Keratinocyte (primary cell): Measurements from ENCODE around the gene MST1. TPM values are rescaled to one million over a fixed set of nuclear protein-coding genes. Genes with fewer than 3 reads are reported as not detected.

Source experiments
- DNase-seq: peaks from one replicate; pipeline ENCODE4 v3.0.0-alpha.2; 2011; ENCODE audit warnings: low read depth, missing footprints, low spot score
- FAIRE-seq: peaks from 2 replicates; lab custom pipeline; 2011; peaks lifted over from hg19 to GRCh38; lab: Jason Lieb, UNC
- H2AFZ ChIP-seq: 2 replicates; pipeline ENCODE4 v1.6.0; 2012; ENCODE audit warnings: low read length, control low read depth, inconsistent platforms; ENCODE audit not compliant: control insufficient read depth
- H3K27ac ChIP-seq: 2 replicates; pipeline ENCODE4 v1.5.1; 2011; ENCODE audit warnings: low read length; ENCODE audit not compliant: control insufficient read depth, insufficient read depth
- H3K27me3 ChIP-seq: 3 replicates; pipeline ENCODE4 v1.6.0; 2011; ENCODE audit warnings: low read length; ENCODE audit not compliant: control insufficient read depth, insufficient read depth; ENCODE audit errors: extremely low read depth
- H3K36me3 ChIP-seq, 2 experiments: 2 replicates in 1 of 2; 3 replicates in 1 of 2; pipeline ENCODE4 v1.5.1; 2011; ENCODE audit warnings: low read length in 2 of 2, mild to moderate bottlenecking in 1 of 2; ENCODE audit not compliant: control insufficient read depth in 2 of 2, insufficient read depth in 2 of 2; ENCODE audit errors: extremely low read depth in 1 of 2
- H3K4me1 ChIP-seq: 3 replicates; pipeline ENCODE4 v1.5.1; 2011; ENCODE audit warnings: low read length; ENCODE audit not compliant: control insufficient read depth, insufficient read depth; ENCODE audit errors: extremely low read depth
- H3K4me2 ChIP-seq: 3 replicates; pipeline ENCODE4 v1.6.0; 2011; ENCODE audit warnings: low read depth, low read length; ENCODE audit not compliant: control insufficient read depth, insufficient read depth; ENCODE audit errors: extremely low read depth
- H3K4me3 ChIP-seq, 3 experiments: fragments of 200-600 bp in 1 of 3; sonication (generic) in 1 of 3; 2 replicates in 2 of 3; 3 replicates in 1 of 3; pipeline ENCODE4 v1.5.1; 2011 to 2016; ENCODE audit warnings: low read length in 3 of 3, mild to moderate bottlenecking in 3 of 3, control low read depth in 2 of 3, inconsistent platforms in 1 of 3, low read depth in 1 of 3, mixed read lengths in 1 of 3, mixed run types in 1 of 3, moderate library complexity in 1 of 3; ENCODE audit not compliant: control insufficient read depth in 2 of 3, insufficient read depth in 2 of 3; ENCODE audit errors: extremely low read depth in 1 of 3
- H3K79me2 ChIP-seq: 2 replicates; pipeline ENCODE4 v1.6.0; 2012; ENCODE audit warnings: low read length; ENCODE audit not compliant: control insufficient read depth, insufficient read depth
- H3K9ac ChIP-seq: 3 replicates; pipeline ENCODE4 v1.6.0; 2011; ENCODE audit warnings: low read length; ENCODE audit not compliant: control insufficient read depth, insufficient read depth; ENCODE audit errors: extremely low read depth
- H3K9me1 ChIP-seq: 3 replicates; pipeline ENCODE4 v1.6.0; 2011; ENCODE audit warnings: low read length; ENCODE audit not compliant: control insufficient read depth, insufficient read depth; ENCODE audit errors: extremely low read depth
- H3K9me3 ChIP-seq: 2 replicates; pipeline ENCODE4 v1.5.1; 2012; ENCODE audit warnings: low read depth, low read length; ENCODE audit not compliant: control insufficient read depth
- H4K20me1 ChIP-seq: 3 replicates; pipeline ENCODE4 v1.6.0; 2011; ENCODE audit warnings: low read length; ENCODE audit not compliant: control insufficient read depth, insufficient read depth; ENCODE audit errors: extremely low read depth
- EZH2 ChIP-seq: IDR thresholded peaks from one replicate; pipeline ENCODE4 v1.6.1; 2012; ENCODE audit warnings: inconsistent platforms, mild to moderate bottlenecking, low read length, moderate library complexity
- dilution Hi-C: fragments of 300-500 bp; cut with MboI; formaldehyde crosslinking; loops from one replicate; pipeline ENCODE4 v1.7.0; 2020; ENCODE audit warnings: low sequenced_read_pairs; ENCODE audit not compliant: extremely low pct_ligation_motif_present
- polyA plus RNA-seq, 5 experiments: library from polyadenylated mRNA; depleted of rRNA in 3 of 5; stranded (reverse) in 3 of 5; stranded (forward) in 1 of 5; unstranded in 1 of 5; fragments of >200 nt; gene quantifications; 1 replicate in 1 of 5; 2 replicates in 3 of 5; 3 replicates in 1 of 5; pipeline versions ENCODE4 v1.2.1 to v1.2.3, GENCODE V29; 2011 to 2012; ENCODE audit warnings: missing spikeins in 2 of 5, low read depth in 1 of 5, low replicate concordance in 1 of 5
- small RNA-seq, 3 experiments: library from RNA; depleted of rRNA; stranded (forward); fragments of <200 nt; gene quantifications; one replicate each; pipeline ENCODE3, GENCODE V24; 2012; ENCODE audit warnings: low read depth in 3 of 3, low replicate concordance in 1 of 3; ENCODE audit not compliant: insufficient read length in 3 of 3
- TF ChIP-seq, protein P1 (sequence below), 3 experiments: IDR thresholded peaks in 1 of 3; conservative IDR thresholded peaks in 1 of 3; optimal IDR thresholded peaks in 1 of 3; 2 replicates in 2 of 3; 3 replicates in 1 of 3; pipeline versions ENCODE3 to v1.5.1; 2011; ENCODE audit warnings: low read length in 3 of 3, mild to moderate bottlenecking in 3 of 3, moderate library complexity in 2 of 3, control low read depth in 1 of 3, inconsistent platforms in 1 of 3; ENCODE audit not compliant: insufficient read depth in 2 of 3; ENCODE audit errors: extremely low read depth in 1 of 3

Gene MST1
- polyA plus RNA-seq, 1 donor (not counting 4 experiments of a cell fraction or from before 2014, with no cell fraction given), result 5.2 TPM

DNA sequence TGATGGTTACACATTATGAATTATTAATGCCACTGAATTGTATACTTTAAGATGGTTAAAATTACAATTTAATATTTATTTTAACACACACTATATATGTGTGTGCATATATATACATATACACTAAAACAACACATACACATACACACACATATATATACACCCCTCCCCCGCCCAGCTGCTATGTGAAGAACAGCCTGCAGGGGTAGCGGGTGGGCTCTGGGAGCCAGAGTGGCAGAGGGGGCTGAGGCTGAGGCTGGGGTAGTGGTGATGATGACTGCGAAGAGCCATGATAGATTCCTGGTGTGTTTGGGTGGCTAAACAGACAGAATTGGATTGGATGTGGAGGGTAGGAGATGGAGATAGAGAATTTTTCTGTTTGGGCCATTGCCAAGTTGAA, 54.5 kb downstream of the MST1 start:
- dilution Hi-C loops, result no loop called here
- H3K27ac ChIP-seq, result no peak overlapping the region
- no peak overlapping the region for H3K4me2 ChIP-seq
- H3K9ac ChIP-seq, result no peak overlapping the region
- H3K4me3 ChIP-seq, result no peak overlapping the region
- no peaks in the 10 kb centered on the region for H4K20me1 ChIP-seq
- H3K9me1 ChIP-seq, result peaks cover 3% of the 10 kb centered on the region
- H2AFZ ChIP-seq, result no peak overlapping the region
- no peaks in the 10 kb centered on the region for H3K36me3 ChIP-seq
- H3K9me3 ChIP-seq, result peaks cover 1% of the 10 kb centered on the region
- FAIRE-seq (no peak), DNase-seq (no peak)
- no peaks in the 10 kb centered on the region for H3K79me2 ChIP-seq
- peaks cover 29% of the 10 kb centered on the region for H3K4me1 ChIP-seq
- H3K27me3 ChIP-seq, result no peaks in the 10 kb centered on the region
- TF ChIP-seq, protein P1, sequence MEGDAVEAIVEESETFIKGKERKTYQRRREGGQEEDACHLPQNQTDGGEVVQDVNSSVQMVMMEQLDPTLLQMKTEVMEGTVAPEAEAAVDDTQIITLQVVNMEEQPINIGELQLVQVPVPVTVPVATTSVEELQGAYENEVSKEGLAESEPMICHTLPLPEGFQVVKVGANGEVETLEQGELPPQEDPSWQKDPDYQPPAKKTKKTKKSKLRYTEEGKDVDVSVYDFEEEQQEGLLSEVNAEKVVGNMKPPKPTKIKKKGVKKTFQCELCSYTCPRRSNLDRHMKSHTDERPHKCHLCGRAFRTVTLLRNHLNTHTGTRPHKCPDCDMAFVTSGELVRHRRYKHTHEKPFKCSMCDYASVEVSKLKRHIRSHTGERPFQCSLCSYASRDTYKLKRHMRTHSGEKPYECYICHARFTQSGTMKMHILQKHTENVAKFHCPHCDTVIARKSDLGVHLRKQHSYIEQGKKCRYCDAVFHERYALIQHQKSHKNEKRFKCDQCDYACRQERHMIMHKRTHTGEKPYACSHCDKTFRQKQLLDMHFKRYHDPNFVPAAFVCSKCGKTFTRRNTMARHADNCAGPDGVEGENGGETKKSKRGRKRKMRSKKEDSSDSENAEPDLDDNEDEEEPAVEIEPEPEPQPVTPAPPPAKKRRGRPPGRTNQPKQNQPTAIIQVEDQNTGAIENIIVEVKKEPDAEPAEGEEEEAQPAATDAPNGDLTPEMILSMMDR (optimal IDR thresholded peaks at IDR 0.05 in 1 of 3, IDR thresholded peaks at IDR 0.05 in 1 of 3, conservative IDR thresholded peaks at IDR 0.05 in 1 of 3; ENCODE audit: extremely low read depth in 1 of 3, insufficient read depth in 2 of 3, low read length in 3 of 3), result no peak
- TF ChIP-seq EZH2, result no peak

Small RNAs within 50 kb of the gene (small RNA-seq; reads per million reads assigned to genes)
- 0 reads per million in 3 experiments for gene AMIGO3

Other genes with a start within 250 kb of the MST1 start
- 22.0 to 34.4 TPM (median 32.9 TPM) in 3 replicates for gene DAG1, start 219.2 kb downstream of the MST1 start, polyA plus RNA-seq
- gene BSN, start 135.0 kb downstream of the MST1 start, polyA plus RNA-seq, result under 0.01 to 0.01 TPM (median under 0.01 TPM) in 3 replicates
- 106 to 161 TPM (median 160 TPM) in 3 replicates for gene APEH, start 15.1 kb downstream of the MST1 start, polyA plus RNA-seq
- 18.1 to 34.4 TPM (median 20.4 TPM) in 3 replicates for gene RNF123, start 83 bp upstream of the MST1 start, polyA plus RNA-seq
- 0.02 to 0.03 TPM in 2 of 3 replicates, not detected in the other for gene AMIGO3, start 30.2 kb upstream of the MST1 start, polyA plus RNA-seq
- 17.1 to 22.2 TPM (median 17.4 TPM) in 3 replicates for gene GMPPB, start 34.5 kb upstream of the MST1 start, polyA plus RNA-seq
- 24.5 to 34.3 TPM (median 25.9 TPM) in 3 replicates for gene IP6K1, start 97.1 kb upstream of the MST1 start, polyA plus RNA-seq
- 0.19 TPM in 1 of 3 replicates, not detected in the others for gene CDHR4, start 110.4 kb upstream of the MST1 start, polyA plus RNA-seq
- gene INKA1, start 113.8 kb upstream of the MST1 start, polyA plus RNA-seq, result 10.1 to 20.6 TPM (median 12.0 TPM) in 3 replicates
- gene UBA7, start 124.5 kb upstream of the MST1 start, polyA plus RNA-seq, result 5.4 to 10.4 TPM (median 7.7 TPM) in 3 replicates
- 3.7 to 5.8 TPM (median 5.8 TPM) in 3 replicates for gene TRAIP, start 167.1 kb upstream of the MST1 start, polyA plus RNA-seq
- not detected in 3 replicates for gene CAMKV, start 180.4 kb upstream of the MST1 start, polyA plus RNA-seq
- 106 to 161 TPM (median 110 TPM) in 3 replicates for gene MST1R, start 214.4 kb upstream of the MST1 start, polyA plus RNA-seq
- gene MON1A, start 240.3 kb upstream of the MST1 start, polyA plus RNA-seq, result 10.7 to 14.9 TPM (median 14.7 TPM) in 3 replicates